GM12878 (cell line): ENCODE results near the gene IFI44L.

Experiments
- ASH2L ChIP-seq: fragments of 300-600, 200-600 bp; sonication (generic); IDR thresholded peaks from 2 replicates; pipeline ENCODE4 v1.6.1; 2017; ENCODE audit warnings: low read depth, mild to moderate bottlenecking, borderline replicate concordance
- EGR1 ChIP-seq, 2 experiments: IDR thresholded peaks; 1 replicate in 1 of 2; 2 replicates in 1 of 2; pipeline ENCODE4 v1.6.1; 2011 to 2012; ENCODE audit warnings: low read depth in 2 of 2, low read length in 2 of 2, borderline replicate concordance in 1 of 2, mild to moderate bottlenecking in 1 of 2, moderate library complexity in 1 of 2
- EZH2 ChIP-seq: IDR thresholded peaks from 2 replicates; pipeline ENCODE4 v1.6.1; 2012; ENCODE audit warnings: low read depth, mild to moderate bottlenecking, control low read depth, inconsistent platforms, low read length, borderline replicate concordance; ENCODE audit not compliant: control insufficient read depth
- GATAD2B ChIP-seq: fragments of 450-650 bp; conservative IDR thresholded peaks from 2 replicates; pipeline ENCODE4 v1.6.1; 2017; ENCODE audit warnings: low read depth, mild to moderate bottlenecking, moderate library complexity
- JUNB ChIP-seq: IDR thresholded peaks from 2 replicates; pipeline ENCODE4 v1.6.1; 2016; ENCODE audit warnings: antibody characterized with exemption, mild to moderate bottlenecking
- KDM1A ChIP-seq: fragments of 200-600 bp; sonication (generic); IDR thresholded peaks from 2 replicates; pipeline ENCODE4 v1.6.1; 2016; ENCODE audit warnings: borderline replicate concordance
- POLR2A ChIP-seq: IDR thresholded peaks from 2 replicates; pipeline ENCODE4 v1.6.1; 2011; ENCODE audit warnings: low read depth, mild to moderate bottlenecking, low read length
- RAD51 ChIP-seq: fragments of 450-650 bp; IDR thresholded peaks from 2 replicates; pipeline ENCODE4 v1.6.1; 2016; ENCODE audit warnings: moderate library complexity, mild to moderate bottlenecking, inconsistent platforms
- USF2 ChIP-seq: IDR thresholded peaks from 2 replicates; pipeline ENCODE4 v1.6.1; 2011; ENCODE audit warnings: low read depth, low read length, improper control_type of control experiment, borderline replicate concordance
- YY1 ChIP-seq: IDR thresholded peaks from 2 replicates; pipeline ENCODE4 v1.6.1; 2011; ENCODE audit warnings: low read depth, mild to moderate bottlenecking, low read length
- TF ChIP-seq, protein P1 (sequence below), 3 experiments: IDR thresholded peaks in 2 of 3; conservative IDR thresholded peaks in 1 of 3; 2 replicates each; pipeline ENCODE4 v1.5.1; 2011; ENCODE audit warnings: low read depth in 3 of 3, low read length in 3 of 3, mild to moderate bottlenecking in 3 of 3, control low read depth in 2 of 3, moderate library complexity in 2 of 3, inconsistent platforms in 1 of 3, mixed read lengths in 1 of 3; ENCODE audit not compliant: control insufficient read depth in 2 of 3, insufficient read depth in 1 of 3; ENCODE audit errors: extremely low read depth in 1 of 3

DNA sequence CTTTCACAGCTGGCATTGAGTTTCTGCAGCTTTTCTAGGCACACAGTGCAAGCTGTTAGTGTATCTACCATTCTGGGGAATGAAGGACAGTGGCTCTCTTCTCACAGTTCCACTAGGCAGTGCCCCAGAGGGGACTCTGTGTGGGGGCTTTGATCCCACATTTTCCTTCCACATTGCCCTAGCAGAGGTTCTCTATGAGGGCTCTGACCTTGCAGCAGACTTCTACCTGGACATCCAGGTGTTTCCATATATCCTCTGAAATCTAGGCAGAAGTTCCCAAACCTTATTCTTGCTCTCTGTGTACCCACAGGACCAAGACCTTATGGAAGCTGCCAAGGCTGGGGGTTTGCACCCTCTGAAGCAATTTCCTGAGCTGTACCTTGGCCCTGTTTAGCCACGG is 27.0 kb downstream of the IFI44L start:
- TF ChIP-seq ASH2L (no peak), YY1 (no peak), EGR1 (IDR thresholded peaks at IDR 0.05; ENCODE audit: borderline replicate concordance in 1 of 2, low read depth in 2 of 2, low read length in 2 of 2) (no peak), JUNB (no peak), POLR2A (no peak), RAD51 (no peak), KDM1A (no peak), EZH2 (no peak), USF2 (no peak), GATAD2B (no peak)
- TF ChIP-seq, protein P1, sequence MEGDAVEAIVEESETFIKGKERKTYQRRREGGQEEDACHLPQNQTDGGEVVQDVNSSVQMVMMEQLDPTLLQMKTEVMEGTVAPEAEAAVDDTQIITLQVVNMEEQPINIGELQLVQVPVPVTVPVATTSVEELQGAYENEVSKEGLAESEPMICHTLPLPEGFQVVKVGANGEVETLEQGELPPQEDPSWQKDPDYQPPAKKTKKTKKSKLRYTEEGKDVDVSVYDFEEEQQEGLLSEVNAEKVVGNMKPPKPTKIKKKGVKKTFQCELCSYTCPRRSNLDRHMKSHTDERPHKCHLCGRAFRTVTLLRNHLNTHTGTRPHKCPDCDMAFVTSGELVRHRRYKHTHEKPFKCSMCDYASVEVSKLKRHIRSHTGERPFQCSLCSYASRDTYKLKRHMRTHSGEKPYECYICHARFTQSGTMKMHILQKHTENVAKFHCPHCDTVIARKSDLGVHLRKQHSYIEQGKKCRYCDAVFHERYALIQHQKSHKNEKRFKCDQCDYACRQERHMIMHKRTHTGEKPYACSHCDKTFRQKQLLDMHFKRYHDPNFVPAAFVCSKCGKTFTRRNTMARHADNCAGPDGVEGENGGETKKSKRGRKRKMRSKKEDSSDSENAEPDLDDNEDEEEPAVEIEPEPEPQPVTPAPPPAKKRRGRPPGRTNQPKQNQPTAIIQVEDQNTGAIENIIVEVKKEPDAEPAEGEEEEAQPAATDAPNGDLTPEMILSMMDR (IDR thresholded peaks at IDR 0.05 in 2 of 3, conservative IDR thresholded peaks at IDR 0.05 in 1 of 3; ENCODE audit: control insufficient read depth in 2 of 3, extremely low read depth in 1 of 3, insufficient read depth in 1 of 3, low read depth in 3 of 3, low read length in 3 of 3), result no peak
